Keratinocyte (primary cell): Measurements from ENCODE around the gene HOXA6. TPM values are rescaled to one million over a fixed set of nuclear protein-coding genes. Genes with fewer than 3 reads are reported as not detected.

Experiments
- DNase-seq: peaks from one replicate; pipeline ENCODE4 v3.0.0-alpha.2; 2011; ENCODE audit warnings: low read depth, missing footprints, low spot score
- FAIRE-seq: peaks from 2 replicates; lab custom pipeline; 2011; peaks lifted over from hg19 to GRCh38; lab: Jason Lieb, UNC
- H2AFZ ChIP-seq: 2 replicates; pipeline ENCODE4 v1.6.0; 2012; ENCODE audit warnings: low read length, control low read depth, inconsistent platforms; ENCODE audit not compliant: control insufficient read depth
- H3K27ac ChIP-seq: 2 replicates; pipeline ENCODE4 v1.5.1; 2011; ENCODE audit warnings: low read length; ENCODE audit not compliant: control insufficient read depth, insufficient read depth
- H3K27me3 ChIP-seq: 3 replicates; pipeline ENCODE4 v1.6.0; 2011; ENCODE audit warnings: low read length; ENCODE audit not compliant: control insufficient read depth, insufficient read depth; ENCODE audit errors: extremely low read depth
- H3K36me3 ChIP-seq, 2 experiments: 2 replicates in 1 of 2; 3 replicates in 1 of 2; pipeline ENCODE4 v1.5.1; 2011; ENCODE audit warnings: low read length in 2 of 2, mild to moderate bottlenecking in 1 of 2; ENCODE audit not compliant: control insufficient read depth in 2 of 2, insufficient read depth in 2 of 2; ENCODE audit errors: extremely low read depth in 1 of 2
- H3K4me1 ChIP-seq: 3 replicates; pipeline ENCODE4 v1.5.1; 2011; ENCODE audit warnings: low read length; ENCODE audit not compliant: control insufficient read depth, insufficient read depth; ENCODE audit errors: extremely low read depth
- H3K4me2 ChIP-seq: 3 replicates; pipeline ENCODE4 v1.6.0; 2011; ENCODE audit warnings: low read depth, low read length; ENCODE audit not compliant: control insufficient read depth, insufficient read depth; ENCODE audit errors: extremely low read depth
- H3K4me3 ChIP-seq, 3 experiments: fragments of 200-600 bp in 1 of 3; sonication (generic) in 1 of 3; 2 replicates in 2 of 3; 3 replicates in 1 of 3; pipeline ENCODE4 v1.5.1; 2011 to 2016; ENCODE audit warnings: low read length in 3 of 3, mild to moderate bottlenecking in 3 of 3, control low read depth in 2 of 3, inconsistent platforms in 1 of 3, low read depth in 1 of 3, mixed read lengths in 1 of 3, mixed run types in 1 of 3, moderate library complexity in 1 of 3; ENCODE audit not compliant: control insufficient read depth in 2 of 3, insufficient read depth in 2 of 3; ENCODE audit errors: extremely low read depth in 1 of 3
- H3K79me2 ChIP-seq: 2 replicates; pipeline ENCODE4 v1.6.0; 2012; ENCODE audit warnings: low read length; ENCODE audit not compliant: control insufficient read depth, insufficient read depth
- H3K9ac ChIP-seq: 3 replicates; pipeline ENCODE4 v1.6.0; 2011; ENCODE audit warnings: low read length; ENCODE audit not compliant: control insufficient read depth, insufficient read depth; ENCODE audit errors: extremely low read depth
- H3K9me1 ChIP-seq: 3 replicates; pipeline ENCODE4 v1.6.0; 2011; ENCODE audit warnings: low read length; ENCODE audit not compliant: control insufficient read depth, insufficient read depth; ENCODE audit errors: extremely low read depth
- H3K9me3 ChIP-seq: 2 replicates; pipeline ENCODE4 v1.5.1; 2012; ENCODE audit warnings: low read depth, low read length; ENCODE audit not compliant: control insufficient read depth
- H4K20me1 ChIP-seq: 3 replicates; pipeline ENCODE4 v1.6.0; 2011; ENCODE audit warnings: low read length; ENCODE audit not compliant: control insufficient read depth, insufficient read depth; ENCODE audit errors: extremely low read depth
- EZH2 ChIP-seq: IDR thresholded peaks from one replicate; pipeline ENCODE4 v1.6.1; 2012; ENCODE audit warnings: inconsistent platforms, mild to moderate bottlenecking, low read length, moderate library complexity
- dilution Hi-C: fragments of 300-500 bp; cut with MboI; formaldehyde crosslinking; loops from one replicate; pipeline ENCODE4 v1.7.0; 2020; ENCODE audit warnings: low sequenced_read_pairs; ENCODE audit not compliant: extremely low pct_ligation_motif_present
- polyA plus RNA-seq, 5 experiments: library from polyadenylated mRNA; depleted of rRNA in 3 of 5; stranded (reverse) in 3 of 5; stranded (forward) in 1 of 5; unstranded in 1 of 5; fragments of >200 nt; gene quantifications; 1 replicate in 1 of 5; 2 replicates in 3 of 5; 3 replicates in 1 of 5; pipeline versions ENCODE4 v1.2.1 to v1.2.3, GENCODE V29; 2011 to 2012; ENCODE audit warnings: missing spikeins in 2 of 5, low read depth in 1 of 5, low replicate concordance in 1 of 5
- TF ChIP-seq, protein P1 (sequence below), 3 experiments: IDR thresholded peaks in 1 of 3; conservative IDR thresholded peaks in 1 of 3; optimal IDR thresholded peaks in 1 of 3; 2 replicates in 2 of 3; 3 replicates in 1 of 3; pipeline versions ENCODE3 to v1.5.1; 2011; ENCODE audit warnings: low read length in 3 of 3, mild to moderate bottlenecking in 3 of 3, moderate library complexity in 2 of 3, control low read depth in 1 of 3, inconsistent platforms in 1 of 3; ENCODE audit not compliant: insufficient read depth in 2 of 3; ENCODE audit errors: extremely low read depth in 1 of 3

Gene HOXA6
- polyA plus RNA-seq, 1 donor (not counting 4 experiments of a cell fraction or from before 2014, with no cell fraction given) = 0.54 TPM

- no peak overlapping the region for H3K4me2 ChIP-seq
- TF ChIP-seq, protein P1, sequence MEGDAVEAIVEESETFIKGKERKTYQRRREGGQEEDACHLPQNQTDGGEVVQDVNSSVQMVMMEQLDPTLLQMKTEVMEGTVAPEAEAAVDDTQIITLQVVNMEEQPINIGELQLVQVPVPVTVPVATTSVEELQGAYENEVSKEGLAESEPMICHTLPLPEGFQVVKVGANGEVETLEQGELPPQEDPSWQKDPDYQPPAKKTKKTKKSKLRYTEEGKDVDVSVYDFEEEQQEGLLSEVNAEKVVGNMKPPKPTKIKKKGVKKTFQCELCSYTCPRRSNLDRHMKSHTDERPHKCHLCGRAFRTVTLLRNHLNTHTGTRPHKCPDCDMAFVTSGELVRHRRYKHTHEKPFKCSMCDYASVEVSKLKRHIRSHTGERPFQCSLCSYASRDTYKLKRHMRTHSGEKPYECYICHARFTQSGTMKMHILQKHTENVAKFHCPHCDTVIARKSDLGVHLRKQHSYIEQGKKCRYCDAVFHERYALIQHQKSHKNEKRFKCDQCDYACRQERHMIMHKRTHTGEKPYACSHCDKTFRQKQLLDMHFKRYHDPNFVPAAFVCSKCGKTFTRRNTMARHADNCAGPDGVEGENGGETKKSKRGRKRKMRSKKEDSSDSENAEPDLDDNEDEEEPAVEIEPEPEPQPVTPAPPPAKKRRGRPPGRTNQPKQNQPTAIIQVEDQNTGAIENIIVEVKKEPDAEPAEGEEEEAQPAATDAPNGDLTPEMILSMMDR (optimal IDR thresholded peaks at IDR 0.05 in 1 of 3, IDR thresholded peaks at IDR 0.05 in 1 of 3, conservative IDR thresholded peaks at IDR 0.05 in 1 of 3; ENCODE audit: extremely low read depth in 1 of 3, insufficient read depth in 2 of 3, low read length in 3 of 3) = no peak
- TF ChIP-seq EZH2 = no peak
- H3K27ac ChIP-seq = no peak overlapping the region
- H3K9ac ChIP-seq = no peak overlapping the region
- H3K36me3 ChIP-seq = no peaks in the 10 kb centered on the region
- peaks cover 8% of the 10 kb centered on the region for H3K4me1 ChIP-seq
- H3K27me3 ChIP-seq = peaks cover 26% of the 10 kb centered on the region
- H3K79me2 ChIP-seq = no peaks in the 10 kb centered on the region
- H3K9me1 ChIP-seq = no peaks in the 10 kb centered on the region
- no peaks in the 10 kb centered on the region for H3K9me3 ChIP-seq
- dilution Hi-C loops = no loop called here
- no peak for FAIRE-seq
- H2AFZ ChIP-seq = no peak overlapping the region
- H4K20me1 ChIP-seq = no peaks in the 10 kb centered on the region
- no peak for DNase-seq
- no peak overlapping the region for H3K4me3 ChIP-seq
Measured at GRCh38 chr7:27179030-27179429, 31.5 kb upstream of the HOXA6 start.

GRCh38 chr7:27178366-27178765, 30.8 kb upstream of the HOXA6 start:
- Histone ChIP-seq H3K27ac (no peak overlapping the region), H3K4me2 (no peak overlapping the region), H3K9ac (no peak overlapping the region), H3K27me3 (peaks cover 20% of the 10 kb centered on the region), H4K20me1 (no peaks in the 10 kb centered on the region), H3K79me2 (peaks cover 2% of the 10 kb centered on the region), H3K9me1 (no peaks in the 10 kb centered on the region), H3K36me3 (no peaks in the 10 kb centered on the region), H3K4me3 (no peak overlapping the region), H2AFZ (no peak overlapping the region), H3K9me3 (no peaks in the 10 kb centered on the region), H3K4me1 (peaks cover 4% of the 10 kb centered on the region)
- DNase-seq = no peak
- dilution Hi-C loops = no loop called here
- TF ChIP-seq, protein P1 (optimal IDR thresholded peaks at IDR 0.05 in 1 of 3, IDR thresholded peaks at IDR 0.05 in 1 of 3, conservative IDR thresholded peaks at IDR 0.05 in 1 of 3; ENCODE audit: extremely low read depth in 1 of 3, insufficient read depth in 2 of 3, low read length in 3 of 3) = no peak
- no peak for TF ChIP-seq EZH2
- no peak for FAIRE-seq
